PC-9 (cell line): Measurements from ENCODE around the gene AOPEP. TPM values are rescaled to one million over a fixed set of nuclear protein-coding genes. Genes with fewer than 3 reads are reported as not detected.

Source experiments
- BruUV-seq: library from RNA; stranded (reverse); fragments of 400-500 nt; replicated peaks from 2 replicates; lab custom pipeline; 2021; lab: Mats Ljungman, UMichigan
- CTCF ChIA-PET: fragments of 300-600 bp; sonication (Branson Sonifier 250); formaldehyde crosslinking; loops from one replicate; lab custom pipeline; 2022; ENCODE audit warnings: antibody characterized with exemption; lab: Charles Lee
- POLR2A ChIA-PET: fragments of 300-600 bp; sonication (Branson Sonifier 250); formaldehyde crosslinking; loops from one replicate; lab custom pipeline; 2022; ENCODE audit warnings: antibody characterized with exemption; ENCODE audit not compliant: unreplicated experiment; lab: Charles Lee
- DNase-seq, 2 experiments: peaks; one replicate each; pipeline versions ENCODE4 v3.0.0 to v3.0.0-alpha.2; 2015 to 2022; ENCODE audit warnings: mixed read lengths in 1 of 2
- H2AFZ ChIP-seq: fragments of 200-600 bp; sonication (generic); 2 replicates; pipeline ENCODE4 v1.8.1; 2017; ENCODE audit warnings: antibody characterized with exemption
- H3F3A ChIP-seq: fragments of 200-600 bp; sonication (generic); 2 replicates; pipeline ENCODE4 v1.8.1; 2017; ENCODE audit warnings: antibody characterized with exemption, mild to moderate bottlenecking, low read depth; ENCODE audit not compliant: insufficient read depth
- H3K27ac ChIP-seq: fragments of 200-600 bp; sonication (generic); 2 replicates; pipeline ENCODE4 v1.6.1; 2016; ENCODE audit warnings: mixed run types
- H3K27me3 ChIP-seq: fragments of 200-600 bp; sonication (generic); 2 replicates; pipeline ENCODE4 v1.6.1; 2016; ENCODE audit warnings: low read depth, mixed run types; ENCODE audit not compliant: insufficient read depth
- H3K36me3 ChIP-seq: fragments of 200-600 bp; sonication (generic); 2 replicates; pipeline ENCODE4 v1.6.1; 2016; ENCODE audit warnings: low read depth, mixed run types
- H3K4me1 ChIP-seq: fragments of 200-600 bp; sonication (generic); replicated peaks from 2 replicates; pipeline ENCODE4 v1.6.1; 2016; ENCODE audit warnings: mixed run types; ENCODE audit not compliant: insufficient read depth
- H3K4me2 ChIP-seq: fragments of 200-600 bp; sonication (generic); 2 replicates; pipeline ENCODE4 v1.6.1; 2017; ENCODE audit warnings: mixed run types
- H3K4me3 ChIP-seq: fragments of 200-600 bp; sonication (generic); 2 replicates; pipeline ENCODE4 v1.6.1; 2016; ENCODE audit warnings: mixed run types
- H3K79me2 ChIP-seq: fragments of 200-600 bp; sonication (generic); 2 replicates; pipeline ENCODE4 v1.6.1; 2017; ENCODE audit warnings: low read depth, mixed run types
- H3K9me2 ChIP-seq: fragments of 200-600 bp; sonication (generic); 2 replicates; pipeline ENCODE4 v1.8.1; 2017; ENCODE audit warnings: mild to moderate bottlenecking; ENCODE audit not compliant: insufficient read depth
- H3K9me3 ChIP-seq: fragments of 200-600 bp; sonication (generic); 2 replicates; pipeline ENCODE4 v1.8.1; 2016; ENCODE audit warnings: low read depth; ENCODE audit not compliant: insufficient read depth
- H4K20me1 ChIP-seq: fragments of 200-600 bp; sonication (generic); 2 replicates; pipeline ENCODE4 v1.8.1; 2017; ENCODE audit not compliant: insufficient read depth
- EZH2 ChIP-seq: fragments of 200-600 bp; sonication (generic); IDR thresholded peaks from 2 replicates; pipeline ENCODE4 v1.8.0; 2017; ENCODE audit warnings: antibody characterized with exemption, low read depth
- intact Hi-C: fragments of 100-400 bp; cut with micrococcal nuclease; formaldehyde crosslinking; loops from one replicate; pipeline ENCODE4 v1.10.0; 2022; ENCODE audit not compliant: unreplicated experiment
- total RNA-seq: library from RNA; stranded (reverse); gene quantifications from 2 replicates; pipeline ENCODE4 v1.2.3, GENCODE V29; 2021
- TF ChIP-seq, protein P1 (sequence below): fragments of 200-600 bp; sonication (generic); conservative IDR thresholded peaks from 2 replicates; pipeline ENCODE4 v1.6.1; 2017; ENCODE audit warnings: mixed run types, antibody characterized with exemption, mild to moderate bottlenecking, moderate library complexity

AOPEP gene
- total RNA-seq, 1 experiment from 2014 or later, result 90.0 TPM

GRCh38 chr9:94925751-94926430, 199.4 kb downstream of the AOPEP start:
- POLR2A ChIA-PET, result interaction anchor here (0.6 kb wide), 2 partner anchors 77 kb away, joined by 3 to 4 read pairs; no protein-coding TSS in a partner anchor
- no peak overlapping the region for H2AFZ ChIP-seq
- no peaks in the 10 kb centered on the region for H3K9me3 ChIP-seq
- H3K36me3 ChIP-seq, result peaks cover 18% of the 10 kb centered on the region; the same call in 1 of the 2 replicates
- H3K4me1 ChIP-seq, result peaks cover 60% of the 10 kb centered on the region
- no peaks in the 10 kb centered on the region for H4K20me1 ChIP-seq
- H3K27me3 ChIP-seq, result no peaks in the 10 kb centered on the region
- peak; percentile 61 to 81 for DNase-seq
- no peaks in the 10 kb centered on the region for H3K9me2 ChIP-seq
- H3K4me3 ChIP-seq, result no peak overlapping the region
- peaks cover 50% of the 10 kb centered on the region for H3F3A ChIP-seq
- intact Hi-C loops, result loop anchor here (1.0 to 2.0 kb wide), 3 partner anchors 24 to 167 kb away; no protein-coding TSS in a partner anchor
- H3K79me2 ChIP-seq, result peaks cover 33% of the 10 kb centered on the region
- H3K4me2 ChIP-seq, result 0 out of 2 replicates have a peak overlapping the region, but pooled peaks have one; percentile 0
- CTCF ChIA-PET, result no interaction called here
- no peak for TF ChIP-seq EZH2
- TF ChIP-seq, protein P1, sequence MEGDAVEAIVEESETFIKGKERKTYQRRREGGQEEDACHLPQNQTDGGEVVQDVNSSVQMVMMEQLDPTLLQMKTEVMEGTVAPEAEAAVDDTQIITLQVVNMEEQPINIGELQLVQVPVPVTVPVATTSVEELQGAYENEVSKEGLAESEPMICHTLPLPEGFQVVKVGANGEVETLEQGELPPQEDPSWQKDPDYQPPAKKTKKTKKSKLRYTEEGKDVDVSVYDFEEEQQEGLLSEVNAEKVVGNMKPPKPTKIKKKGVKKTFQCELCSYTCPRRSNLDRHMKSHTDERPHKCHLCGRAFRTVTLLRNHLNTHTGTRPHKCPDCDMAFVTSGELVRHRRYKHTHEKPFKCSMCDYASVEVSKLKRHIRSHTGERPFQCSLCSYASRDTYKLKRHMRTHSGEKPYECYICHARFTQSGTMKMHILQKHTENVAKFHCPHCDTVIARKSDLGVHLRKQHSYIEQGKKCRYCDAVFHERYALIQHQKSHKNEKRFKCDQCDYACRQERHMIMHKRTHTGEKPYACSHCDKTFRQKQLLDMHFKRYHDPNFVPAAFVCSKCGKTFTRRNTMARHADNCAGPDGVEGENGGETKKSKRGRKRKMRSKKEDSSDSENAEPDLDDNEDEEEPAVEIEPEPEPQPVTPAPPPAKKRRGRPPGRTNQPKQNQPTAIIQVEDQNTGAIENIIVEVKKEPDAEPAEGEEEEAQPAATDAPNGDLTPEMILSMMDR, result no peak
- BruUV-seq, result no TSS peak
- peak overlapping the region; percentile 25 for H3K27ac ChIP-seq

- POLR2A ChIA-PET, result interaction anchor here (0.6 kb wide), 2 partner anchors 76 to 78 kb away, joined by 3 to 4 read pairs; no protein-coding TSS in a partner anchor
- Histone ChIP-seq H3K9me3 (no peaks in the 10 kb centered on the region), H3K36me3 (peaks cover 18% of the 10 kb centered on the region; the same call in 1 of the 2 replicates), H3F3A (peaks cover 49% of the 10 kb centered on the region), H3K4me3 (no peak overlapping the region), H3K4me2 (0 out of 2 replicates have a peak overlapping the region, but pooled peaks have one; percentile 0), H3K27me3 (no peaks in the 10 kb centered on the region), H3K4me1 (peaks cover 55% of the 10 kb centered on the region), H2AFZ (no peak overlapping the region), H3K27ac (peak overlapping the region; percentile 25), H3K9me2 (no peaks in the 10 kb centered on the region), H4K20me1 (no peaks in the 10 kb centered on the region), H3K79me2 (peaks cover 30% of the 10 kb centered on the region)
- intact Hi-C loops, result loop anchor here (1.0 to 2.0 kb wide), 3 partner anchors 24 to 166 kb away; no protein-coding TSS in a partner anchor
- TF ChIP-seq, protein P1, result no peak
- no peak for TF ChIP-seq EZH2
- CTCF ChIA-PET, result no interaction called here
- peak in 1 of 2 experiments; percentile 72 for DNase-seq
- no TSS peak for BruUV-seq
Measured at GRCh38 chr9:94926431-94926800, 199.9 kb downstream of the AOPEP start.

- no TSS peak for BruUV-seq
- H3K9me2 ChIP-seq, result no peaks in the 10 kb centered on the region
- H3K36me3 ChIP-seq, result peaks cover 18% of the 10 kb centered on the region; the same call in 1 of the 2 replicates
- no peaks in the 10 kb centered on the region for H3K9me3 ChIP-seq
- no peak for DNase-seq
- 0 out of 2 replicates have a peak overlapping the region, but pooled peaks have one; percentile 25 for H3K27ac ChIP-seq
- ChIA-PET POLR2A (no interaction called here), CTCF (no interaction called here)
- no peaks in the 10 kb centered on the region for H4K20me1 ChIP-seq
- H3K4me3 ChIP-seq, result no peak overlapping the region
- H3K4me1 ChIP-seq, result peaks cover 47% of the 10 kb centered on the region
- H2AFZ ChIP-seq, result no peak overlapping the region
- TF ChIP-seq EZH2, result no peak
- TF ChIP-seq, protein P1, result no peak
- no peaks in the 10 kb centered on the region for H3K27me3 ChIP-seq
- no peak overlapping the region for H3K4me2 ChIP-seq
- H3K79me2 ChIP-seq, result peaks cover 25% of the 10 kb centered on the region
- H3F3A ChIP-seq, result peaks cover 48% of the 10 kb centered on the region
- intact Hi-C loops, result loop anchor here (2.0 kb wide), 1 partner anchor 166 kb away; no protein-coding TSS in a partner anchor
Measured at GRCh38 chr9:94927048-94927761, 200.7 kb downstream of the AOPEP start.
